Eye (tissue), 1 donor: ENCODE measurements around the gene CFAP206.
A peak's percentile ranks its signal among the peaks of the same experiment; 100 is the strongest.

Source experiments
- DNase-seq: peaks from one replicate; pipeline ENCODE4 v3.0.0-alpha.2; 2015

CFAP206 gene

GRCh38 chr6:87407901-87408720, at the start of gene CFAP206:
CFAP206 (plus strand) TSS chr6:87407972; CDS start chr6:87409840, 1,868 bp downstream.
- peak; percentile 96 for DNase-seq

- no peak for DNase-seq
Observed at GRCh38 chr6:87364602-87365252, 43.0 kb upstream of the CFAP206 start.

- DNase-seq = no peak
Observed at GRCh38 chr6:87366072-87366827, 41.5 kb upstream of the CFAP206 start.

- DNase-seq = no peak
Observed at GRCh38 chr6:87366899-87367298, 40.9 kb upstream of the CFAP206 start.

GRCh38 chr6:87373377-87373776, 34.4 kb upstream of the CFAP206 start:
- no peak for DNase-seq

GRCh38 chr6:87375315-87375714, 32.5 kb upstream of the CFAP206 start:
- DNase-seq = peak; percentile 12

- no peak for DNase-seq
Observed at GRCh38 chr6:87376643-87377042, 31.1 kb upstream of the CFAP206 start.

- DNase-seq = no peak
Observed at GRCh38 chr6:87378947-87379346, 28.8 kb upstream of the CFAP206 start.

- DNase-seq = no peak
Observed at GRCh38 chr6:87382861-87383260, 24.9 kb upstream of the CFAP206 start.

- no peak for DNase-seq
Observed at GRCh38 chr6:87384038-87384437, 23.7 kb upstream of the CFAP206 start.

- no peak for DNase-seq
Observed at GRCh38 chr6:87384449-87384848, 23.3 kb upstream of the CFAP206 start.

- peak; percentile 38 for DNase-seq
Observed at GRCh38 chr6:87391334-87391733, 16.4 kb upstream of the CFAP206 start.

GRCh38 chr6:87393026-87393622, 14.6 kb upstream of the CFAP206 start:
- DNase-seq = peak; percentile 89

GRCh38 chr6:87395431-87395830, 12.3 kb upstream of the CFAP206 start:
- DNase-seq = no peak

GRCh38 chr6:87396595-87397392, 11.0 kb upstream of the CFAP206 start:
- peak; percentile 18 for DNase-seq

- DNase-seq = no peak
Observed at GRCh38 chr6:87397656-87398055, 10.1 kb upstream of the CFAP206 start.

- no peak for DNase-seq
Observed at GRCh38 chr6:87401832-87402231, 5.9 kb upstream of the CFAP206 start.

- DNase-seq = no peak
Observed at GRCh38 chr6:87407561-87407900, 241 bp upstream of the CFAP206 start.

GRCh38 chr6:87408721-87409155, 966 bp downstream of the CFAP206 start:
- no peak for DNase-seq

GRCh38 chr6:87419266-87419665, 11.5 kb downstream of the CFAP206 start:
- no peak for DNase-seq

GRCh38 chr6:87420360-87420759, 12.6 kb downstream of the CFAP206 start:
- no peak for DNase-seq

- peak; percentile 24 for DNase-seq
Observed at GRCh38 chr6:87421576-87421975, 13.8 kb downstream of the CFAP206 start.
